ENCODE results near the gene SGCG.

Gene SGCG

GRCh38 chr13:23372264-23372906 is 191.6 kb downstream of the SGCG start:
- no peaks in the 10 kb centered on the region for H3F3A ChIP-seq (ENCODE audit: insufficient read depth, low read length)
- no peaks in the 10 kb centered on the region for H3K9me2 ChIP-seq (ENCODE audit: low read depth, low read length)
- H3K4me1 ChIP-seq (ENCODE audit: insufficient read depth, low read length, severe bottlenecking) = peaks cover 22% of the 10 kb centered on the region
- no peak overlapping the region for H2AFZ ChIP-seq (ENCODE audit: low read length)
- H3K79me2 ChIP-seq (ENCODE audit: insufficient read depth, low read length) = no peaks in the 10 kb centered on the region
- H4K20me1 ChIP-seq (ENCODE audit: insufficient read depth, low read length) = no peaks in the 10 kb centered on the region
- H3K27me3 ChIP-seq (ENCODE audit: insufficient read depth, low read length) = no peaks in the 10 kb centered on the region
- H3K4me3 ChIP-seq (ENCODE audit: low read depth, low read length, poor library complexity, severe bottlenecking) = no peak overlapping the region
- no peaks in the 10 kb centered on the region for H3K9me3 ChIP-seq (ENCODE audit: low read length)
- H3K4me2 ChIP-seq (ENCODE audit: low read length) = no peak overlapping the region
- H3K36me3 ChIP-seq (ENCODE audit: insufficient read depth, low read length) = peaks cover 46% of the 10 kb centered on the region
- no peak overlapping the region for H3K9ac ChIP-seq (ENCODE audit: low read length)
- no peak overlapping the region for H3K27ac ChIP-seq (ENCODE audit: low read depth, low read length, poor library complexity, severe bottlenecking)
- TF ChIP-seq CTCF (IDR thresholded peaks at IDR 0.05; ENCODE audit: low read length) = no peak
